ENCODE measurements around the gene NAPB. TPM values are rescaled to one million over a fixed set of nuclear protein-coding genes. Genes with fewer than 3 reads are reported as not detected.

NAPB gene
- total and polyA plus RNA-seq, 2 of the 8 experiments (the other 6 are each of a cell fraction or from before 2014, with no cell fraction given): 6.2 to 12.3 TPM

GRCh38 chr20:23419657-23419994, 1.7 kb downstream of the NAPB start:
- FAIRE-seq (peak; percentile 66), DNase-seq (ENCODE audit: low read depth in 1 of 2, low spot score in 2 of 2) (no peak)
- Histone ChIP-seq H4K8ac (ENCODE audit: extremely low read depth, insufficient read depth, low read length) (no peak overlapping the region), H2BK5ac (ENCODE audit: low read depth, low read length) (no peak overlapping the region), H2BK120ac (replicated peaks; ENCODE audit: low read depth, low read length) (no peak overlapping the region), H3K36me3 (ENCODE audit: control insufficient read depth in 2 of 4, insufficient read depth in 4 of 4, low read length in 3 of 4) (no peaks in the 10 kb centered on the region), H4K20me1 (replicated peaks in 1 of 2; ENCODE audit: control insufficient read depth in 1 of 2, insufficient read depth in 2 of 2, low read length in 2 of 2) (peaks cover 2 to 5% of the 10 kb centered on the region in 2 experiments), H3K79me1 (ENCODE audit: low read depth, low read length) (peaks cover 4% of the 10 kb centered on the region), H3K4me1 (replicated peaks in 1 of 4; ENCODE audit: control insufficient read depth in 3 of 4, insufficient read depth in 4 of 4, low read length in 3 of 4) (no peaks in the 10 kb centered on the region), H2AFZ (ENCODE audit: low read length) (no peak overlapping the region), H3K56ac (replicated peaks; ENCODE audit: insufficient read length, low read depth, low read length) (no peak overlapping the region), H3K14ac (ENCODE audit: insufficient read length) (no peak overlapping the region), H3K18ac (ENCODE audit: extremely low read depth, low read length) (no peak overlapping the region), H3K79me2 (ENCODE audit: control insufficient read depth in 1 of 2, insufficient read depth in 2 of 2, low read length in 2 of 2) (peaks cover 11 to 58% of the 10 kb centered on the region in 2 experiments; a peak in 3 of 4 replicates), H3K23me2 (ENCODE audit: low read depth, low read length) (no peaks in the 10 kb centered on the region; the same call in 1 of the 2 replicates), H4K5ac (ENCODE audit: insufficient read length, low read depth, low read length) (no peak overlapping the region), H2AK5ac (ENCODE audit: low read depth, low read length) (no peak overlapping the region), H3K9me3 (ENCODE audit: insufficient read depth in 2 of 2, low read depth in 1 of 2, low read length in 1 of 2) (no peaks in the 10 kb centered on the region), H3K27me3 (replicated peaks in 1 of 4; ENCODE audit: control insufficient read depth in 3 of 4, extremely low read depth in 1 of 4, insufficient read depth in 3 of 4, low read length in 3 of 4) (no peaks in the 10 kb centered on the region), H3K4me3 (ENCODE audit: extremely low read depth in 1 of 4, insufficient read depth in 2 of 4, low read depth in 3 of 4, low read length in 4 of 4) (peak overlapping the region in 2 of 4 experiments; percentile 58 to 95; a peak in 4 of 8 replicates), H3K4me2 (ENCODE audit: insufficient read depth in 1 of 2, low read depth in 2 of 2, low read length in 2 of 2) (peak overlapping the region; percentile 69 to 74; a peak in 3 of 4 replicates), H3K9ac (replicated peaks in 1 of 4; ENCODE audit: extremely low read depth in 1 of 4, low read depth in 3 of 4, low read length in 3 of 4) (no peak overlapping the region; a peak in 1 of 7 replicates), H4K91ac (replicated peaks; ENCODE audit: insufficient read length, low read length) (no peak overlapping the region), H3K23ac (ENCODE audit: insufficient read length) (no peak overlapping the region), H2BK20ac (ENCODE audit: low read length) (no peak overlapping the region), H2BK15ac (ENCODE audit: low read length) (no peak overlapping the region), H3K4ac (replicated peaks; ENCODE audit: insufficient read length, low read depth, low read length) (no peak overlapping the region), H3K27ac (ENCODE audit: low read depth, low read length) (no peak overlapping the region), H2BK12ac (ENCODE audit: low read depth, low read length) (no peak overlapping the region)
- 82% methylated on average over 5 of the region's 5 CpGs; no CpG with 5 or more reads in 1 of the 2 experiments for WGBS, 2 experiments (ENCODE audit: extremely low coverage in 1 of 2, insufficient coverage in 1 of 2, insufficient read length in 1 of 2, insufficient replicate concordance in 2 of 2, low coverage in 1 of 2, low lambda C conversion rate in 2 of 2, missing lambda C conversion rate in 1 of 2)
- ChIA-PET CTCF (ENCODE audit: partially characterized antibody) (interaction anchor here (0.6 to 3.1 kb wide), 7 partner anchors 10 to 186 kb away, joined by 3 to 10 read pairs (median 4); partner anchors contain the start of gene CST9), POLR2A (ENCODE audit: partially characterized antibody) (no interaction called here)
- TF ChIP-seq TAF1 (IDR thresholded peaks at IDR 0.05; ENCODE audit: low read depth, low read length) (no peak), JUND (IDR thresholded peaks at IDR 0.05; ENCODE audit: low read length) (no peak), ATF2 (IDR thresholded peaks at IDR 0.05; ENCODE audit: low read length) (no peak), CTBP2 (IDR thresholded peaks at IDR 0.05; ENCODE audit: borderline replicate concordance, insufficient read depth, insufficient read length, low read length) (no peak), KDM5A (IDR thresholded peaks at IDR 0.05; ENCODE audit: low read length) (no peak), POU5F1 (IDR thresholded peaks at IDR 0.05; ENCODE audit: low read depth, low read length) (no peak), FOSL1 (IDR thresholded peaks at IDR 0.05; ENCODE audit: insufficient read depth, low read depth, low read length) (no peak), SP2 (IDR thresholded peaks at IDR 0.05; ENCODE audit: low read length) (no peak), SIRT6 (IDR thresholded peaks at IDR 0.05; ENCODE audit: low read length) (no peak), TEAD4 (IDR thresholded peaks at IDR 0.05; ENCODE audit: low read depth, low read length) (no peak), JUN (IDR thresholded peaks at IDR 0.05; ENCODE audit: low read depth, low read length) (no peak), TCF12 (IDR thresholded peaks at IDR 0.05; ENCODE audit: low read depth, low read length) (no peak), CREB1 (IDR thresholded peaks at IDR 0.05) (no peak)
